ENCODE data around the gene THBS4. TPM values are rescaled to one million over a fixed set of nuclear protein-coding genes. Genes with fewer than 3 reads are reported as not detected.
A peak's percentile ranks its signal among the peaks of the same experiment; 100 is the strongest.

The THBS4 gene
- total RNA-seq, 1 donor from 2014 or later: 51.4 TPM

DNA sequence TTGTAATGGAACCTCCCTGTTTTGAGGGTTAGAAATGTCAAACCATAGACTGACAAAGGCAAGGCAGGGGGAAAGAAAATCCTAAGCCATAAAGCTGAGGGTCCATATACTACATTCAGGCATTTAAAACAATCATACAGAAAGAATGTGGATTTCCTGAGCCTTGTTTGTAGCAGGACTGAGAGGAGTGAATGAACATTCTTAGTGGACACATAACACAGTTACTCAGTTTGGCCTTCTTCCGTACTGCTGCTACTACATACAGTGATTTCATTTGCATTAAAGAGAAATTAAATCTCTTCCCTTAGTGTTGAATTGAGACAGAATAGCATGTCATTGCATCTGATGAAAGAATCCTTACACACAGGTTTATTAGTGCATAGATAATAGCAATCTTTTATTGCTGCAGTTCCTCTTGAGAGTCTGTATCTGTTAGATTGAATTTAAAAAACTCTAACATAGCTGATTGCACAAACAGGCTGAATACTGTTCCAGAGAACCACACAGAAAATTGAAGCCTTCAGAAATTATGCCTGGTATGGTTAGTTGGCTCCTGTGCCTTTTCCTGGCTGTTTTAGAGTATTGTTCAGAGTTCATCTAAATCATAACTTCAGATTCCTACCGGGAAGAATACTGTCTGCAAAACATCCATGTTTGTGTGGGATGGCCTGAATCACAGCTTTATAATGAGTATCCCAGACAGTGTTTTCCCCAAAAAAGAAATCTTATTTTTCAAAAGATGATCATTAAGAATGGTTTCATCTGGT is 42.1 kb upstream of the THBS4 start:
- intact Hi-C loops (cut with micrococcal nuclease): no loop called here
- Histone ChIP-seq H3K4me1 (peaks cover 28% of the 10 kb centered on the region), H3K27ac (replicated peaks) (no peak overlapping the region), H3K27me3 (ENCODE audit: low read depth) (no peaks in the 10 kb centered on the region), H3K36me3 (peaks cover 12% of the 10 kb centered on the region), H3K9me3 (replicated peaks) (no peaks in the 10 kb centered on the region), H3K4me3 (no peak overlapping the region)
- TF ChIP-seq, protein P1, sequence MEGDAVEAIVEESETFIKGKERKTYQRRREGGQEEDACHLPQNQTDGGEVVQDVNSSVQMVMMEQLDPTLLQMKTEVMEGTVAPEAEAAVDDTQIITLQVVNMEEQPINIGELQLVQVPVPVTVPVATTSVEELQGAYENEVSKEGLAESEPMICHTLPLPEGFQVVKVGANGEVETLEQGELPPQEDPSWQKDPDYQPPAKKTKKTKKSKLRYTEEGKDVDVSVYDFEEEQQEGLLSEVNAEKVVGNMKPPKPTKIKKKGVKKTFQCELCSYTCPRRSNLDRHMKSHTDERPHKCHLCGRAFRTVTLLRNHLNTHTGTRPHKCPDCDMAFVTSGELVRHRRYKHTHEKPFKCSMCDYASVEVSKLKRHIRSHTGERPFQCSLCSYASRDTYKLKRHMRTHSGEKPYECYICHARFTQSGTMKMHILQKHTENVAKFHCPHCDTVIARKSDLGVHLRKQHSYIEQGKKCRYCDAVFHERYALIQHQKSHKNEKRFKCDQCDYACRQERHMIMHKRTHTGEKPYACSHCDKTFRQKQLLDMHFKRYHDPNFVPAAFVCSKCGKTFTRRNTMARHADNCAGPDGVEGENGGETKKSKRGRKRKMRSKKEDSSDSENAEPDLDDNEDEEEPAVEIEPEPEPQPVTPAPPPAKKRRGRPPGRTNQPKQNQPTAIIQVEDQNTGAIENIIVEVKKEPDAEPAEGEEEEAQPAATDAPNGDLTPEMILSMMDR (IDR thresholded peaks at IDR 0.05; ENCODE audit: borderline replicate concordance): no peak
- no peak for DNase-seq

DNA sequence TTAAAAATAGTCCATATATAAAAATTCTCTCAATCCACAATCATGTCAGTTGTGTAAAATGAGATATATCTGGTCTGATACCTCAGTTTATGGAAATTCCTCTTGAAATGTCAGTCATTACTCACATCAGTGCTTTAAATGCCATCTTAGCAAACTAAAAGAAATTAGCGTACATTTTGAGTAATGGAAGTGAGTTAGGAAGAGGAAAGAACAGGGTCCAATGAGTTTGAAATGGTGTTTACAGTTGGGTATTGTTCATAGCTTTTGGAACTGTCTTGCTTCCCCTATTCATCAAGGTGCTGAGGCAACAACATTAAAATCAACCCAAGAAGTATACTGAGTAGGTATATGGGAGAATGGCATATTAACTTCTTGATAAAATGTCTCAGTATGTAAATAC is 35.4 kb upstream of the THBS4 start:
- H3K27ac ChIP-seq (replicated peaks): no peak overlapping the region
- no peak overlapping the region for H3K4me3 ChIP-seq
- no peaks in the 10 kb centered on the region for H3K27me3 ChIP-seq (ENCODE audit: low read depth)
- no peaks in the 10 kb centered on the region for H3K4me1 ChIP-seq
- H3K9me3 ChIP-seq (replicated peaks): no peaks in the 10 kb centered on the region
- DNase-seq: no peak
- TF ChIP-seq, protein P1 (IDR thresholded peaks at IDR 0.05; ENCODE audit: borderline replicate concordance): no peak
- peaks cover 6% of the 10 kb centered on the region for H3K36me3 ChIP-seq
- intact Hi-C loops (cut with micrococcal nuclease): no loop called here

DNA sequence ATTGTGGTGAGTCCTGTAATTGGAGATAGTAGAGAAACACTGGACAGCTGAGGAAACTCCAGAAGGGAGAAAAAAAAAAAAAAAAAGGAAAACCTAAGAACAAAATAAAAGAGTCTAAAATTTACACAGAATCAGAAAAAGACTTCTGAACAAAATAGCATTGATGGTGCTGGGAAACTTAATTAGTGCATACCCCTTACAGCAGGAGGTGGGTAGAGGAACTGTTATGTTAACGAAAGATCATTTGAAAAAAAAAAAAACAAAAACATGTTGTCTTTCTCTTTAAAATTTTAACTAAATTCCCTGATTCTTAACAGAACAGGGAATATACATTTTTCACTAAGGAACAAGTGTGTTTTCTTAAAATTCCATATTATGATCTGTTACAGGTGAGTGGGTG is 32.5 kb upstream of the THBS4 start:
- no peak overlapping the region for H3K27ac ChIP-seq (replicated peaks)
- H3K27me3 ChIP-seq (ENCODE audit: low read depth): no peaks in the 10 kb centered on the region
- H3K4me3 ChIP-seq: no peak overlapping the region
- TF ChIP-seq, protein P1 (IDR thresholded peaks at IDR 0.05; ENCODE audit: borderline replicate concordance): no peak
- H3K36me3 ChIP-seq: peaks cover 6% of the 10 kb centered on the region
- intact Hi-C loops (cut with micrococcal nuclease): no loop called here
- H3K9me3 ChIP-seq (replicated peaks): no peaks in the 10 kb centered on the region
- no peak for DNase-seq
- no peaks in the 10 kb centered on the region for H3K4me1 ChIP-seq

DNA sequence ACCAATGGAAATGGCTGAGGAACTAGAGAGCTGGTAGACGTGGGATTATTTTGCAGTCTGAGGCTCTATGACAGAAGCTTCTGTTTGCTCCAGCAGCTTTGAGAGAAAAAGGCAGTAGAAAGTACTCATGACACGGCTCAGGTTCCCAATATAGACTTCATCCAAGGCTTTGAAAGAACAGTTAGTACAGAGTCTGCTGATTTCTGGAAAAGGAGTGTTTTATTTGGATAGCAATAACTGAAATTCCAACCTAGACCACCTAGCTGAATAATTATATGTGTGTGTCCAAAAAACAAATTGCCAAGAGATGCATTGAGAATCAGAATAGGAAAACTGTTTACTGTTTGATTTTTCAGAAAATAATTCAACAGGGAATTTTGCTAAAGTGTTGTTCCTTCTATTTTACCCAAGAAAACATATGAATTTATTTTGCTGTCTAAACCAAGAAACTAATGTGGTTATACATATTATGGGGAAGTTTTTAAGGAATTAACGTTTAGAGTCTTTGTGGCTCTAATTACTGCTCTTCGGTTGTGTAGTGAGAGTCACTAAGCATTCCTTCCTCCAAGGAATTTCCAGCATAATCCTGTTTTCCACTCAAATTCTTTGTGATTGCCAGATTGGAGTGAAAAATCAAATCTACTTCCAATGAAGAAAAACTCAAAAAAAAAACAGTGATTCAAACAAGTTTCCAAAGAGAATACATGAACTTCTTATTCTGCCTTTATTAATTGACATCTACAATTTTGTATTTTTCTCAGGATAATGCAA is 26.0 kb upstream of the THBS4 start:
- H3K27ac ChIP-seq (replicated peaks): no peak overlapping the region
- H3K36me3 ChIP-seq: no peaks in the 10 kb centered on the region
- peaks cover 10% of the 10 kb centered on the region for H3K4me1 ChIP-seq
- H3K27me3 ChIP-seq (ENCODE audit: low read depth): no peaks in the 10 kb centered on the region
- no peak overlapping the region for H3K4me3 ChIP-seq
- TF ChIP-seq, protein P1 (IDR thresholded peaks at IDR 0.05; ENCODE audit: borderline replicate concordance): no peak
- peaks cover 9% of the 10 kb centered on the region for H3K9me3 ChIP-seq (replicated peaks)
- no peak for DNase-seq
- intact Hi-C loops (cut with micrococcal nuclease): no loop called here

DNA sequence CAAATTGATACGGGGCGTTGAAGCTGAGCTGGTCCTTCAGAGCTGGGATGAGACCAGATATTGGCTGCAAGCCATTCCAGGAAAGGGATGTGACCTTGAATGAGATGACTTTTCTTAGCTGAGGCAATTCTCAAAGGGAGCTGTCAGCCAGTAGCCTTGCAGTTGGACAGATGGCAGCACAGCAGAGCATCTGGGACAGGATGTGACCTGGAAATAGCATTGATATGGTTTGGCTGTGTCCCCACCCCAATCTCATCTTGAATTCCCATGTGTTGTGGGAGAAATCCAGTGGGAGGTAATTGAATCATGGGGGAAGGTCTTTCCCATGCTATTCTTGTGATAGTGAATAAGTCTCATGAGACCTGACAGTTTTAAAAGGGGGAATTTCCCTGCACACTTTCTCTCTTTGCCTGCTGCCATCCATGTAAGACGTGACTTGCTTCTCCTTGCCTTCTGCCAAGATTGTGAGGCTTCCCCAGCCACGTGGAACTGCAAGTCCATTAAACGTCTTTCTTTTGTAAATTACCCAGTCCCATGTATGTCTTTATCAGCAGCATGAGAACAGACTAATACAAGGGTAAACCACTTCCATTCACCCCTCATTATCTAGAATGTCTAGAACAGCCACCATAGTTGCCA is 24.3 kb upstream of the THBS4 start:
- TF ChIP-seq, protein P1 (IDR thresholded peaks at IDR 0.05; ENCODE audit: borderline replicate concordance): no peak
- Histone ChIP-seq H3K36me3 (no peaks in the 10 kb centered on the region), H3K27ac (replicated peaks) (peak overlapping the region; percentile 62), H3K4me1 (peaks cover 10% of the 10 kb centered on the region), H3K9me3 (replicated peaks) (peaks cover 9% of the 10 kb centered on the region), H3K4me3 (no peak overlapping the region), H3K27me3 (ENCODE audit: low read depth) (no peaks in the 10 kb centered on the region)
- peak; percentile 19 for DNase-seq
- intact Hi-C loops (cut with micrococcal nuclease): no loop called here

All from left ventricle myocardium inferior (tissue), 1 donor.